A549 (cell line): ENCODE data around the gene SP2. TPM values are rescaled to one million over a fixed set of nuclear protein-coding genes. Genes with fewer than 3 reads are reported as not detected.

Experiments
- CBX2 ChIP-seq: fragments of 200-600 bp; sonication (generic); IDR thresholded peaks from 2 replicates; pipeline ENCODE4 v1.6.1; 2016; ENCODE audit warnings: low read depth, mild to moderate bottlenecking, borderline replicate concordance
- CBX8 ChIP-seq: fragments of 200-600 bp; sonication (generic); IDR thresholded peaks from 2 replicates; pipeline ENCODE4 v1.6.1; 2016
- CHD4 ChIP-seq: fragments of 200-600 bp; sonication (generic); IDR thresholded peaks from 2 replicates; pipeline ENCODE4 v1.6.1; 2016; ENCODE audit warnings: antibody characterized with exemption, mild to moderate bottlenecking, borderline replicate concordance
- FOSL2 ChIP-seq, 2 experiments: fragments of 450-650 bp in 1 of 2; fragments of >200 bp in 1 of 2; sonication (Bioruptor Twin) in 1 of 2; formaldehyde crosslinking; IDR thresholded peaks; 2 replicates each; pipeline versions ENCODE4 v1.5.0 to v1.6.1; 2016 to 2020; ENCODE audit warnings: mild to moderate bottlenecking in 1 of 2, moderate library complexity in 1 of 2
- FOXS1 ChIP-seq: fragments of 250-450 bp; sonication (Bioruptor Pico); IDR thresholded peaks from 2 replicates; pipeline ENCODE4 v1.5.0; 2020; ENCODE audit warnings: mild to moderate bottlenecking, moderate library complexity
- GATA3 ChIP-seq: IDR thresholded peaks from 2 replicates; pipeline ENCODE4 v1.6.1; 2012; ENCODE audit warnings: borderline replicate concordance
- HEYL ChIP-seq: fragments of 250-450 bp; sonication (Bioruptor Pico); IDR thresholded peaks from 2 replicates; pipeline ENCODE4 v1.8.0; 2021; ENCODE audit warnings: mild to moderate bottlenecking, moderate library complexity
- HOXA7 ChIP-seq: fragments of 250-450 bp; sonication (Bioruptor Pico); IDR thresholded peaks from 2 replicates; pipeline ENCODE4 v1.5.0; 2020; ENCODE audit warnings: mild to moderate bottlenecking, moderate library complexity
- JUN ChIP-seq, 2 experiments: fragments of >200 bp; sonication (Bioruptor Twin); formaldehyde crosslinking; IDR thresholded peaks; 2 replicates in 1 of 2; 3 replicates in 1 of 2; pipeline ENCODE4 v1.6.1; 2016 to 2017
- KDM1A ChIP-seq: fragments of 200-600 bp; sonication (generic); IDR thresholded peaks from 2 replicates; pipeline ENCODE4 v1.6.1; 2016; ENCODE audit warnings: low read depth, mild to moderate bottlenecking
- NFE2L2 ChIP-seq: fragments of 150-350 bp; conservative IDR thresholded peaks from 2 replicates; pipeline ENCODE4 v1.6.1; 2014; ENCODE audit warnings: low read length
- NR3C1 ChIP-seq: fragments of >200 bp; sonication (Bioruptor Twin); formaldehyde crosslinking; IDR thresholded peaks from 3 replicates; pipeline ENCODE4 v1.6.1; 2017
- RNF2 ChIP-seq: fragments of 200-600 bp; sonication (generic); IDR thresholded peaks from 2 replicates; pipeline ENCODE4 v1.6.1; 2016; ENCODE audit warnings: low read depth, mild to moderate bottlenecking, antibody characterized with exemption, moderate library complexity, borderline replicate concordance
- SMC3 ChIP-seq: fragments of >200 bp; sonication (Bioruptor Twin); formaldehyde crosslinking; IDR thresholded peaks from 3 replicates; pipeline ENCODE4 v1.6.1; 2018; ENCODE audit warnings: inconsistent platforms
- SREBF2 ChIP-seq: fragments of 450-650 bp; IDR thresholded peaks from 2 replicates; pipeline ENCODE4 v1.6.1; 2014; ENCODE audit warnings: mild to moderate bottlenecking, moderate library complexity
- TFCP2L1 ChIP-seq: fragments of 250-450 bp; sonication (Bioruptor Pico); IDR thresholded peaks from 2 replicates; pipeline ENCODE4 v1.5.0; 2021; ENCODE audit warnings: mild to moderate bottlenecking
- ZC3H11A ChIP-seq: fragments of 450-650 bp; IDR thresholded peaks from 2 replicates; pipeline ENCODE4 v1.6.1; 2014; ENCODE audit warnings: antibody characterized with exemption, mild to moderate bottlenecking
- ZFP36 ChIP-seq: fragments of 450-650 bp; IDR thresholded peaks from 2 replicates; pipeline ENCODE4 v1.6.1; 2014; ENCODE audit warnings: borderline replicate concordance; ENCODE audit not compliant: partially characterized antibody
- ZNF302 ChIP-seq: fragments of 250-450 bp; sonication (Bioruptor Pico); IDR thresholded peaks from 2 replicates; pipeline ENCODE4 v1.9.0; 2021; ENCODE audit warnings: inconsistent platforms, mild to moderate bottlenecking, moderate library complexity
- polyA plus RNA-seq, 4 experiments: library from polyadenylated mRNA; depleted of rRNA in 3 of 4; stranded (reverse); fragments of >200 nt; fragmentation: RNase III in 1 of 4; extraction: RNeasy Plus Mini Kit Qiagen cat#74134 plus additional on column Dnase treatment in 1 of 4; gene quantifications; 2 replicates in 3 of 4; 3 replicates in 1 of 4; pipeline ENCODE4 v1.2.3, GENCODE V29; 2011 to 2017
- TF ChIP-seq, protein P1 (sequence below): fragments of 150-350 bp; IDR thresholded peaks from 2 replicates; pipeline ENCODE4 v1.6.1; 2014; ENCODE audit warnings: low read depth, mild to moderate bottlenecking, low read length
- TF ChIP-seq, protein P2 (sequence below): fragments of >200 bp; sonication (Bioruptor Twin); formaldehyde crosslinking; IDR thresholded peaks from 3 replicates; pipeline ENCODE4 v1.5.1; 2016
- TF ChIP-seq, protein P3 (sequence below): fragments of 450-650 bp; IDR thresholded peaks from 2 replicates; pipeline ENCODE4 v1.6.1; 2014; ENCODE audit warnings: antibody characterized with exemption
- TF ChIP-seq, protein P4 (sequence below): IDR thresholded peaks from 2 replicates; pipeline ENCODE4 v1.6.1; 2012
- TF ChIP-seq, protein P5 (sequence below): IDR thresholded peaks from 2 replicates; pipeline ENCODE4 v1.6.1; 2012; ENCODE audit warnings: low read depth, borderline replicate concordance
- TF ChIP-seq, protein P6 (sequence below): fragments of 250-450 bp; sonication (Bioruptor Pico); IDR thresholded peaks from 2 replicates; pipeline ENCODE4 v1.5.0; 2020; ENCODE audit warnings: low read depth, mild to moderate bottlenecking, moderate library complexity
- TF ChIP-seq, protein P7 (sequence below): fragments of 250-450 bp; sonication (Bioruptor Pico); IDR thresholded peaks from 2 replicates; pipeline ENCODE4 v1.5.0; 2021; ENCODE audit warnings: mild to moderate bottlenecking, moderate library complexity, borderline replicate concordance
- TF ChIP-seq, protein P8 (sequence below): fragments of 200-600 bp; sonication (generic); IDR thresholded peaks from 2 replicates; pipeline ENCODE4 v1.6.1; 2016; ENCODE audit warnings: antibody characterized with exemption, mild to moderate bottlenecking, moderate library complexity
- TF ChIP-seq, protein P9 (sequence below): fragments of >200 bp; sonication (Bioruptor Twin); formaldehyde crosslinking; IDR thresholded peaks from 2 replicates; pipeline ENCODE4 v1.6.1; 2016

The SP2 gene
- polyA plus RNA-seq, 2 of the 4 experiments (the other 2 are of a cell fraction), result 6.2 to 11.6 TPM

DNA sequence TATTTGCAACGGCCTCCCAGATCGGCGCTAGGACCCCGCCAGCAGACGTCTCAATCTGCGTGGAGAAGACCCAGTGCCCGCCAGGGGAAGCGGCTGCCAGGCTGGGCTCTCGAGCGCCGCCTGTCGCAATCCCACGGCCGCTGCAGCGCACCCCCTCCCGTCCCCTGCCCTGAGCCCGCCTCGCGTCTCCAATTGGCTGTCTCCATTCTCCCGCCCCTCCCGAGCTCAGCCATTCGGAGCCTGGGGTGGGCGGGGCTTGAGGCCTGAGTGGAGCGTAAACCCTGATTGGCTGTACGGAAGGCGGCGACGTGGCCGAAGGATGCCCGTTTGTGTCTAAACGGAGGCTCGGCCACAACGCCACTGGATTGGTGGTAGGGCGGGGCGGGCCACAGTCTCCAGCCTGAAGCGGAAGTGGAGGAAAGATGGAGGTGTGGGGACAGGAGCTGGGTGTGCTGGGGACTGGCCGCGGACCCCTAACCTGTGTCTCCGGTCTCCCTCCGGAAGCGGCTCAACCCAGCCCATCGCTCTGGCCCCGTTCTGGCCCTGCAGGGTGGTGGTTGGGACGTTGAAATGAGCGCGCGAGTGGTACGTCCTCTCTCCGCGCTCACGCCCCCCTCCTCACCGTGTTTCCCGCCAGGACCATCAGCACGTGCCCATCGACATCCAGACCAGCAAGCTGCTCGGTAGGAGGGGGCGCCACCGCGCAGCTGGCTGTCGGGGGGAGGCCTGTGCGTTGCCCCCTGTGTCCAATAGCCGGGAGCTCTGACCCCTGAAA, 74.9 kb downstream of the SP2 start, which contains the start of gene CDK5RAP3 (continued):
- no peak for TF ChIP-seq FOSL2 (IDR thresholded peaks at IDR 0.05)
- peak; percentile 30; the same call in 1 of the 2 replicates for TF ChIP-seq FOSL2 (CRISPR knock-in tag; IDR thresholded peaks at IDR 0.05)
- TF ChIP-seq, protein P1, sequence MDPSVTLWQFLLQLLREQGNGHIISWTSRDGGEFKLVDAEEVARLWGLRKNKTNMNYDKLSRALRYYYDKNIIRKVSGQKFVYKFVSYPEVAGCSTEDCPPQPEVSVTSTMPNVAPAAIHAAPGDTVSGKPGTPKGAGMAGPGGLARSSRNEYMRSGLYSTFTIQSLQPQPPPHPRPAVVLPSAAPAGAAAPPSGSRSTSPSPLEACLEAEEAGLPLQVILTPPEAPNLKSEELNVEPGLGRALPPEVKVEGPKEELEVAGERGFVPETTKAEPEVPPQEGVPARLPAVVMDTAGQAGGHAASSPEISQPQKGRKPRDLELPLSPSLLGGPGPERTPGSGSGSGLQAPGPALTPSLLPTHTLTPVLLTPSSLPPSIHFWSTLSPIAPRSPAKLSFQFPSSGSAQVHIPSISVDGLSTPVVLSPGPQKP, result no peak
- TF ChIP-seq, protein P2, sequence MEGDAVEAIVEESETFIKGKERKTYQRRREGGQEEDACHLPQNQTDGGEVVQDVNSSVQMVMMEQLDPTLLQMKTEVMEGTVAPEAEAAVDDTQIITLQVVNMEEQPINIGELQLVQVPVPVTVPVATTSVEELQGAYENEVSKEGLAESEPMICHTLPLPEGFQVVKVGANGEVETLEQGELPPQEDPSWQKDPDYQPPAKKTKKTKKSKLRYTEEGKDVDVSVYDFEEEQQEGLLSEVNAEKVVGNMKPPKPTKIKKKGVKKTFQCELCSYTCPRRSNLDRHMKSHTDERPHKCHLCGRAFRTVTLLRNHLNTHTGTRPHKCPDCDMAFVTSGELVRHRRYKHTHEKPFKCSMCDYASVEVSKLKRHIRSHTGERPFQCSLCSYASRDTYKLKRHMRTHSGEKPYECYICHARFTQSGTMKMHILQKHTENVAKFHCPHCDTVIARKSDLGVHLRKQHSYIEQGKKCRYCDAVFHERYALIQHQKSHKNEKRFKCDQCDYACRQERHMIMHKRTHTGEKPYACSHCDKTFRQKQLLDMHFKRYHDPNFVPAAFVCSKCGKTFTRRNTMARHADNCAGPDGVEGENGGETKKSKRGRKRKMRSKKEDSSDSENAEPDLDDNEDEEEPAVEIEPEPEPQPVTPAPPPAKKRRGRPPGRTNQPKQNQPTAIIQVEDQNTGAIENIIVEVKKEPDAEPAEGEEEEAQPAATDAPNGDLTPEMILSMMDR, result peak; percentile 92
- peak; percentile 80; the same call in 1 of the 2 replicates for TF ChIP-seq HEYL
- TF ChIP-seq NR3C1, result no peak
- TF ChIP-seq GATA3, result no peak
- TF ChIP-seq, protein P3, sequence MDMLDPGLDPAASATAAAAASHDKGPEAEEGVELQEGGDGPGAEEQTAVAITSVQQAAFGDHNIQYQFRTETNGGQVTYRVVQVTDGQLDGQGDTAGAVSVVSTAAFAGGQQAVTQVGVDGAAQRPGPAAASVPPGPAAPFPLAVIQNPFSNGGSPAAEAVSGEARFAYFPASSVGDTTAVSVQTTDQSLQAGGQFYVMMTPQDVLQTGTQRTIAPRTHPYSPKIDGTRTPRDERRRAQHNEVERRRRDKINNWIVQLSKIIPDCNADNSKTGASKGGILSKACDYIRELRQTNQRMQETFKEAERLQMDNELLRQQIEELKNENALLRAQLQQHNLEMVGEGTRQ, result peak; percentile 77
- TF ChIP-seq HOXA7 (CRISPR knock-in tag), result peak; percentile 91
- TF ChIP-seq, protein P4, sequence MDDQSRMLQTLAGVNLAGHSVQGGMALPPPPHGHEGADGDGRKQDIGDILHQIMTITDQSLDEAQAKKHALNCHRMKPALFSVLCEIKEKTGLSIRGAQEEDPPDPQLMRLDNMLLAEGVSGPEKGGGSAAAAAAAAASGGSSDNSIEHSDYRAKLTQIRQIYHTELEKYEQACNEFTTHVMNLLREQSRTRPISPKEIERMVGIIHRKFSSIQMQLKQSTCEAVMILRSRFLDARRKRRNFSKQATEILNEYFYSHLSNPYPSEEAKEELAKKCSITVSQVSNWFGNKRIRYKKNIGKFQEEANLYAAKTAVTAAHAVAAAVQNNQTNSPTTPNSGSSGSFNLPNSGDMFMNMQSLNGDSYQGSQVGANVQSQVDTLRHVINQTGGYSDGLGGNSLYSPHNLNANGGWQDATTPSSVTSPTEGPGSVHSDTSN, result peak; percentile 58; the same call in 1 of the 2 replicates
- peak; percentile 71; the same call in 1 of the 2 replicates for TF ChIP-seq RNF2
- no peak for TF ChIP-seq NFE2L2
- no peak for TF ChIP-seq CBX2
- TF ChIP-seq KDM1A, result 0 out of 2 replicates have a peak, but pooled peaks have one; percentile 8
- peak; percentile 53 to 86; a peak in 3 of 5 replicates for TF ChIP-seq JUN (IDR thresholded peaks at IDR 0.05)
- TF ChIP-seq ZC3H11A, result no peak
- no peak for TF ChIP-seq CBX8
- no peak for TF ChIP-seq CHD4
- peak; percentile 92 for TF ChIP-seq FOXS1 (CRISPR knock-in tag)
- TF ChIP-seq ZNF302 (CRISPR knock-in tag), result peak; percentile 79
- TF ChIP-seq, protein P5, sequence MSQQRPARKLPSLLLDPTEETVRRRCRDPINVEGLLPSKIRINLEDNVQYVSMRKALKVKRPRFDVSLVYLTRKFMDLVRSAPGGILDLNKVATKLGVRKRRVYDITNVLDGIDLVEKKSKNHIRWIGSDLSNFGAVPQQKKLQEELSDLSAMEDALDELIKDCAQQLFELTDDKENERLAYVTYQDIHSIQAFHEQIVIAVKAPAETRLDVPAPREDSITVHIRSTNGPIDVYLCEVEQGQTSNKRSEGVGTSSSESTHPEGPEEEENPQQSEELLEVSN, result peak; percentile 100
- no peak for TF ChIP-seq SREBF2
- peak; percentile 96 for TF ChIP-seq TFCP2L1 (CRISPR knock-in tag)
- TF ChIP-seq, protein P6, sequence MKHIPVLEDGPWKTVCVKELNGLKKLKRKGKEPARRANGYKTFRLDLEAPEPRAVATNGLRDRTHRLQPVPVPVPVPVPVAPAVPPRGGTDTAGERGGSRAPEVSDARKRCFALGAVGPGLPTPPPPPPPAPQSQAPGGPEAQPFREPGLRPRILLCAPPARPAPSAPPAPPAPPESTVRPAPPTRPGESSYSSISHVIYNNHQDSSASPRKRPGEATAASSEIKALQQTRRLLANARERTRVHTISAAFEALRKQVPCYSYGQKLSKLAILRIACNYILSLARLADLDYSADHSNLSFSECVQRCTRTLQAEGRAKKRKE (CRISPR knock-in tag), result peak; percentile 97
- TF ChIP-seq, protein P7, sequence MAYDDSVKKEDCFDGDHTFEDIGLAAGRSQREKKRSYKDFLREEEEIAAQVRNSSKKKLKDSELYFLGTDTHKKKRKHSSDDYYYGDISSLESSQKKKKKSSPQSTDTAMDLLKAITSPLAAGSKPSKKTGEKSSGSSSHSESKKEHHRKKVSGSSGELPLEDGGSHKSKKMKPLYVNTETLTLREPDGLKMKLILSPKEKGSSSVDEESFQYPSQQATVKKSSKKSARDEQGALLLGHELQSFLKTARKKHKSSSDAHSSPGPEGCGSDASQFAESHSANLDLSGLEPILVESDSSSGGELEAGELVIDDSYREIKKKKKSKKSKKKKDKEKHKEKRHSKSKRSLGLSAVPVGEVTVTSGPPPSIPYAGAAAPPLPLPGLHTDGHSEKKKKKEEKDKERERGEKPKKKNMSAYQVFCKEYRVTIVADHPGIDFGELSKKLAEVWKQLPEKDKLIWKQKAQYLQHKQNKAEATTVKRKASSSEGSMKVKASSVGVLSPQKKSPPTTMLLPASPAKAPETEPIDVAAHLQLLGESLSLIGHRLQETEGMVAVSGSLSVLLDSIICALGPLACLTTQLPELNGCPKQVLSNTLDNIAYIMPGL (CRISPR knock-in tag), result peak; percentile 88; the same call in 1 of the 2 replicates
- no peak for TF ChIP-seq ZFP36
- TF ChIP-seq, protein P8, sequence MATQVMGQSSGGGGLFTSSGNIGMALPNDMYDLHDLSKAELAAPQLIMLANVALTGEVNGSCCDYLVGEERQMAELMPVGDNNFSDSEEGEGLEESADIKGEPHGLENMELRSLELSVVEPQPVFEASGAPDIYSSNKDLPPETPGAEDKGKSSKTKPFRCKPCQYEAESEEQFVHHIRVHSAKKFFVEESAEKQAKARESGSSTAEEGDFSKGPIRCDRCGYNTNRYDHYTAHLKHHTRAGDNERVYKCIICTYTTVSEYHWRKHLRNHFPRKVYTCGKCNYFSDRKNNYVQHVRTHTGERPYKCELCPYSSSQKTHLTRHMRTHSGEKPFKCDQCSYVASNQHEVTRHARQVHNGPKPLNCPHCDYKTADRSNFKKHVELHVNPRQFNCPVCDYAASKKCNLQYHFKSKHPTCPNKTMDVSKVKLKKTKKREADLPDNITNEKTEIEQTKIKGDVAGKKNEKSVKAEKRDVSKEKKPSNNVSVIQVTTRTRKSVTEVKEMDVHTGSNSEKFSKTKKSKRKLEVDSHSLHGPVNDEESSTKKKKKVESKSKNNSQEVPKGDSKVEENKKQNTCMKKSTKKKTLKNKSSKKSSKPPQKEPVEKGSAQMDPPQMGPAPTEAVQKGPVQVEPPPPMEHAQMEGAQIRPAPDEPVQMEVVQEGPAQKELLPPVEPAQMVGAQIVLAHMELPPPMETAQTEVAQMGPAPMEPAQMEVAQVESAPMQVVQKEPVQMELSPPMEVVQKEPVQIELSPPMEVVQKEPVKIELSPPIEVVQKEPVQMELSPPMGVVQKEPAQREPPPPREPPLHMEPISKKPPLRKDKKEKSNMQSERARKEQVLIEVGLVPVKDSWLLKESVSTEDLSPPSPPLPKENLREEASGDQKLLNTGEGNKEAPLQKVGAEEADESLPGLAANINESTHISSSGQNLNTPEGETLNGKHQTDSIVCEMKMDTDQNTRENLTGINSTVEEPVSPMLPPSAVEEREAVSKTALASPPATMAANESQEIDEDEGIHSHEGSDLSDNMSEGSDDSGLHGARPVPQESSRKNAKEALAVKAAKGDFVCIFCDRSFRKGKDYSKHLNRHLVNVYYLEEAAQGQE, result no peak
- TF ChIP-seq, protein P9, sequence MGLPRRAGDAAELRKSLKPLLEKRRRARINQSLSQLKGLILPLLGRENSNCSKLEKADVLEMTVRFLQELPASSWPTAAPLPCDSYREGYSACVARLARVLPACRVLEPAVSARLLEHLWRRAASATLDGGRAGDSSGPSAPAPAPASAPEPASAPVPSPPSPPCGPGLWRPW, result no peak
- peak; percentile 95 for TF ChIP-seq SMC3
